ENCODE measurements around the gene NPLOC4. TPM values are rescaled to one million over a fixed set of nuclear protein-coding genes. Genes with fewer than 3 reads are reported as not detected.
A peak's percentile ranks its signal among the peaks of the same experiment; 100 is the strongest.

Gene NPLOC4
- total RNA-seq, 1 experiment from 2014 or later, result 208 TPM

- H3K4me3 ChIP-seq, result peak within 1 kb of the TSS; percentile 86
- peak within 1 kb of the TSS; percentile 83 for H2AFZ ChIP-seq
- TF ChIP-seq EZH2 (IDR thresholded peaks at IDR 0.05; ENCODE audit: low read depth) (no peak), CTCF (conservative IDR thresholded peaks at IDR 0.05) (no peak)
- CTCF ChIA-PET, result no interaction called here
- peak within 1 kb of the TSS; percentile 19; the same call in 1 of the 2 replicates for H3K27ac ChIP-seq
- H3K4me1 ChIP-seq (replicated peaks; ENCODE audit: insufficient read depth), result peaks cover 10% of the 10 kb centered on the region
- intact Hi-C loops (cut with micrococcal nuclease; ENCODE audit: unreplicated experiment), result loop anchor here (1.0 kb wide), 1 partner anchor 29 kb away; the partner anchor contains the start of genes NPLOC4 and TSPAN10
- peaks cover 10% of the 10 kb centered on the region; the same call in 1 of the 2 replicates for H3F3A ChIP-seq (ENCODE audit: insufficient read depth, low read depth)
- peaks cover 42% of the 10 kb centered on the region for H3K79me2 ChIP-seq (ENCODE audit: low read depth)
- H3K36me3 ChIP-seq (ENCODE audit: low read depth), result no peaks in the 10 kb centered on the region
- no peaks in the 10 kb centered on the region for H3K9me3 ChIP-seq (ENCODE audit: insufficient read depth, low read depth)
- H3K27me3 ChIP-seq (ENCODE audit: insufficient read depth, low read depth), result no peaks in the 10 kb centered on the region
- no TSS peak for BruUV-seq (replicated peaks)
- POLR2A ChIA-PET (ENCODE audit: unreplicated experiment), result interaction anchor here (0.6 kb wide), 2 partner anchors 15 to 149 kb away, joined by 4 to 32 read pairs; no protein-coding TSS in a partner anchor
- H4K20me1 ChIP-seq (ENCODE audit: insufficient read depth), result no peaks in the 10 kb centered on the region
- H3K9me2 ChIP-seq (ENCODE audit: insufficient read depth), result no peaks in the 10 kb centered on the region
- peak; percentile 81 to 96 for DNase-seq
- peak within 1 kb of the TSS; percentile 75 for H3K4me2 ChIP-seq
These were observed 29.7 kb upstream of the NPLOC4 start, which contains the start of the genes CCDC137 and OXLD1 for GRCh38 chr17:81666342-81667191. CCDC137 (plus strand) TSS chr17:81666737; CDS start chr17:81666767, 30 bp downstream. OXLD1 (minus strand) TSS chr17:81666605; CDS start chr17:81666577, 28 bp downstream.

- Histone ChIP-seq H3K36me3 (ENCODE audit: low read depth) (no peaks in the 10 kb centered on the region), H3K27ac (peak overlapping the region; percentile 16; the same call in 1 of the 2 replicates), H3F3A (ENCODE audit: insufficient read depth, low read depth) (peaks cover 10% of the 10 kb centered on the region; the same call in 1 of the 2 replicates), H3K79me2 (ENCODE audit: low read depth) (peaks cover 42% of the 10 kb centered on the region), H4K20me1 (ENCODE audit: insufficient read depth) (no peaks in the 10 kb centered on the region), H3K9me2 (ENCODE audit: insufficient read depth) (no peaks in the 10 kb centered on the region), H3K4me2 (peak overlapping the region; percentile 75), H3K27me3 (ENCODE audit: insufficient read depth, low read depth) (no peaks in the 10 kb centered on the region), H3K4me1 (replicated peaks; ENCODE audit: insufficient read depth) (peaks cover 10% of the 10 kb centered on the region), H3K9me3 (ENCODE audit: insufficient read depth, low read depth) (no peaks in the 10 kb centered on the region), H3K4me3 (peak overlapping the region; percentile 86), H2AFZ (peak overlapping the region; percentile 83)
- no peak for TF ChIP-seq EZH2 (IDR thresholded peaks at IDR 0.05; ENCODE audit: low read depth)
- TF ChIP-seq CTCF (conservative IDR thresholded peaks at IDR 0.05), result no peak
- intact Hi-C loops (cut with micrococcal nuclease; ENCODE audit: unreplicated experiment), result loop anchor here (1.0 kb wide), 1 partner anchor 29 kb away; the partner anchor contains the start of genes NPLOC4 and TSPAN10
- no peak for DNase-seq
- TSS peak; percentile 50 for BruUV-seq (replicated peaks)
- ChIA-PET POLR2A (ENCODE audit: unreplicated experiment) (no interaction called here), CTCF (no interaction called here)
These were observed 29.1 kb upstream of the NPLOC4 start for GRCh38 chr17:81666092-81666341.

- BruUV-seq (replicated peaks), result no TSS peak
- Histone ChIP-seq H3K27me3 (ENCODE audit: insufficient read depth, low read depth) (no peaks in the 10 kb centered on the region), H3K27ac (peak overlapping the region; percentile 16; the same call in 1 of the 2 replicates), H3K79me2 (ENCODE audit: low read depth) (peaks cover 42% of the 10 kb centered on the region), H4K20me1 (ENCODE audit: insufficient read depth) (no peaks in the 10 kb centered on the region), H3K36me3 (ENCODE audit: low read depth) (no peaks in the 10 kb centered on the region), H3K4me2 (peak overlapping the region; percentile 75), H2AFZ (peak overlapping the region; percentile 83), H3K9me2 (ENCODE audit: insufficient read depth) (no peaks in the 10 kb centered on the region), H3F3A (ENCODE audit: insufficient read depth, low read depth) (peaks cover 13% of the 10 kb centered on the region; the same call in 1 of the 2 replicates), H3K9me3 (ENCODE audit: insufficient read depth, low read depth) (no peaks in the 10 kb centered on the region), H3K4me1 (replicated peaks; ENCODE audit: insufficient read depth) (peaks cover 13% of the 10 kb centered on the region), H3K4me3 (peak overlapping the region; percentile 86)
- peak in 1 of 2 experiments; percentile 16 for DNase-seq
- intact Hi-C loops (cut with micrococcal nuclease; ENCODE audit: unreplicated experiment), result loop anchor here (1.0 kb wide), 1 partner anchor 28 kb away; the partner anchor contains the start of genes NPLOC4 and TSPAN10
- ChIA-PET CTCF (no interaction called here), POLR2A (ENCODE audit: unreplicated experiment) (no interaction called here)
- TF ChIP-seq EZH2 (IDR thresholded peaks at IDR 0.05; ENCODE audit: low read depth) (no peak), CTCF (conservative IDR thresholded peaks at IDR 0.05) (no peak)
These were observed 28.5 kb upstream of the NPLOC4 start for GRCh38 chr17:81665205-81666091.
